Head of caudate nucleus (tissue), 42 donors: ENCODE measurements around the gene BHLHA9.
"Not testable (repeated sequence)": the region's sequence is repeated elsewhere in the genome, so short reads cannot be mapped to it uniquely, and the experiment has no call there.

ENCODE experiments used
- DNase-seq, 42 donors: peaks; one replicate each; pipeline versions ENCODE4 v3.0.0 to v3.0.0-alpha.2; 2020 to 2021; ENCODE audit warnings: mixed read lengths in 7 of 42
- intact Hi-C: fragments of 100-400 bp; cut with DNase I; formaldehyde crosslinking; loops from one replicate; pipeline ENCODE4 v1.15.0; 2022

Gene BHLHA9

GRCh38 chr17:1270210-1271029 lies at the start of gene BHLHA9:
TSS of gene BHLHA9 (plus strand) at chr17:1270444. CDS start at chr17:1270564, 120 bp downstream.
- intact Hi-C loops, result no loop called here
- no peak for DNase-seq

- intact Hi-C loops, result no loop called here
- DNase-seq, result no peak
These were observed 49.0 kb upstream of the BHLHA9 start for GRCh38 chr17:1221209-1221608.

GRCh38 chr17:1222321-1222720 lies 47.9 kb upstream of the BHLHA9 start:
- intact Hi-C loops, result no loop called here
- DNase-seq, result no peak

GRCh38 chr17:1223662-1224061 lies 46.6 kb upstream of the BHLHA9 start:
- intact Hi-C loops, result no loop called here
- no peak for DNase-seq

GRCh38 chr17:1224330-1224729 lies 45.9 kb upstream of the BHLHA9 start:
- no peak for DNase-seq
- intact Hi-C loops, result no loop called here

- intact Hi-C loops, result no loop called here
- DNase-seq, result no peak
These were observed 43.9 kb upstream of the BHLHA9 start for GRCh38 chr17:1226308-1226707.

GRCh38 chr17:1227365-1227764 lies 42.9 kb upstream of the BHLHA9 start:
- intact Hi-C loops, result no loop called here
- DNase-seq, result no peak

GRCh38 chr17:1227917-1228780 lies 42.1 kb upstream of the BHLHA9 start:
- intact Hi-C loops, result no loop called here
- peak in 26 of 42 donors; percentile 17 to 61 (median 30) for DNase-seq

- DNase-seq, result no peak
- intact Hi-C loops, result no loop called here
These were observed 41.4 kb upstream of the BHLHA9 start for GRCh38 chr17:1228781-1229348.

GRCh38 chr17:1229349-1229899 lies 40.8 kb upstream of the BHLHA9 start:
- peak in 41 of 42 donors; percentile 14 to 72 (median 46) for DNase-seq
- intact Hi-C loops, result no loop called here

GRCh38 chr17:1229900-1230501 lies 40.2 kb upstream of the BHLHA9 start:
- no peak for DNase-seq
- intact Hi-C loops, result no loop called here

GRCh38 chr17:1231456-1231855 lies 38.8 kb upstream of the BHLHA9 start:
- intact Hi-C loops, result no loop called here
- DNase-seq, result peak in 8 of 42 donors; percentile 5 to 40 (median 19)

GRCh38 chr17:1232331-1232730 lies 37.9 kb upstream of the BHLHA9 start:
- intact Hi-C loops, result no loop called here
- DNase-seq, result no peak

GRCh38 chr17:1232786-1233185 lies 37.5 kb upstream of the BHLHA9 start:
- intact Hi-C loops, result no loop called here
- no peak for DNase-seq

- no peak for DNase-seq
- intact Hi-C loops, result no loop called here
These were observed 35.8 kb upstream of the BHLHA9 start for GRCh38 chr17:1234455-1234854.

- intact Hi-C loops, result no loop called here
- DNase-seq, result no peak
These were observed 32.8 kb upstream of the BHLHA9 start for GRCh38 chr17:1237471-1237870.

GRCh38 chr17:1239210-1239609 lies 31.0 kb upstream of the BHLHA9 start:
- intact Hi-C loops, result no loop called here
- DNase-seq, result no peak

GRCh38 chr17:1240426-1240825 lies 29.8 kb upstream of the BHLHA9 start:
- DNase-seq, intact Hi-C loops: not testable (repeated sequence)

GRCh38 chr17:1241929-1242328 lies 28.3 kb upstream of the BHLHA9 start:
- intact Hi-C loops, result no loop called here
- no peak for DNase-seq
